GDM1 (cell line): ENCODE measurements around the gene TLE1.
"Not testable (repeated sequence)": the region's sequence is repeated elsewhere in the genome, so short reads cannot be mapped to it uniquely, and the experiment has no call there.

Experiments used
- DNase-seq: peaks from one replicate; lab custom pipeline; 2025; lab: John Stamatoyannopoulos, UW

The TLE1 gene

GRCh38 chr9:81599837-81600236 is 89.5 kb downstream of the TLE1 start:
- no peak for DNase-seq

- DNase-seq, result no peak
These were observed 90.5 kb downstream of the TLE1 start for GRCh38 chr9:81598811-81599210.

- no peak for DNase-seq
These were observed 91.2 kb downstream of the TLE1 start for GRCh38 chr9:81598123-81598497.

GRCh38 chr9:81597419-81598122 is 91.8 kb downstream of the TLE1 start:
- no peak for DNase-seq

GRCh38 chr9:81596679-81597418 is 92.5 kb downstream of the TLE1 start:
- no peak for DNase-seq

- DNase-seq, result no peak
These were observed 93.3 kb downstream of the TLE1 start for GRCh38 chr9:81595887-81596543.

DNA sequence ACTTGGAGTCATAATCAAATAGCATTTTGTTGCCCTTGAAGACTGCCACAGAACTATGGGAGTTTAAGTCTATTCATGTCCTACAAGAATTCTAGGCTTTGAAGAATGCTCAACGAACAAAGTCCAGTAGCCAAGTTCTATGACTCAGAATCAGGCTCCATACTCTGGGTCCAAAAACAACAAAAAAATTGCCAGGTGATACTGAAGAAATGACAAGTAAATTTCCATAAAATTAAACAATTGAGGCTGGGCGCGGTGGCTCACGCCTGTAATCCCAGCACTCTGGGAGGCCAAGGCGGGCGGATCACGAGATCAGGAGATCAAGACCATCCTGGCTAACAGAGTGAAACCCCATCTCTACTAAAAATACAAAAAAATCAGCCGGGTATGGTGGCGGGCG is 94.1 kb downstream of the TLE1 start:
- not testable (repeated sequence) for DNase-seq

- no peak for DNase-seq
These were observed 94.9 kb downstream of the TLE1 start for GRCh38 chr9:81594415-81594814.

GRCh38 chr9:81592887-81593266 is 96.5 kb downstream of the TLE1 start:
- DNase-seq, result no peak

- DNase-seq, result no peak
These were observed 97.6 kb downstream of the TLE1 start for GRCh38 chr9:81591791-81592190.

- no peak for DNase-seq
These were observed 98.7 kb downstream of the TLE1 start for GRCh38 chr9:81590688-81591087.

DNA sequence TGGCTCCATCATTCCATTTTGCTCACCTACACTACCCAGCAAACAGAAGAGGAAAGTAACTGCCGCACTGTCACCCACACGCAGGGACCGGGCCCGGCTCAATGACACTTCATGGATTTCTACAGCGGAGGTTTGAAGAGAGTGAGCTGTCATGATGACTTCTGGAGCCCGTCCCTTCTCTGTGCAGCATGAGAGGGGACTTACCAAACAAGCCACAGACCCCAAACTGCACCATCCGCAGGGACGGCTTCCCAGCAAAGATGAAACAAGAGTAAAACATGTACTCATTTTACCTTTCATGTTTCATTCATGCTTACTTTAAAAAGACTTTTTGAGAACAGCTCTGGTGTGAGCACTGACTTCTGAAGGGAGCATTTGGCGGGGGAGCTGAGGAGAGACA is 99.5 kb downstream of the TLE1 start:
- DNase-seq, result no peak

- no peak for DNase-seq
These were observed 100.0 kb downstream of the TLE1 start for GRCh38 chr9:81589392-81589791.

DNA sequence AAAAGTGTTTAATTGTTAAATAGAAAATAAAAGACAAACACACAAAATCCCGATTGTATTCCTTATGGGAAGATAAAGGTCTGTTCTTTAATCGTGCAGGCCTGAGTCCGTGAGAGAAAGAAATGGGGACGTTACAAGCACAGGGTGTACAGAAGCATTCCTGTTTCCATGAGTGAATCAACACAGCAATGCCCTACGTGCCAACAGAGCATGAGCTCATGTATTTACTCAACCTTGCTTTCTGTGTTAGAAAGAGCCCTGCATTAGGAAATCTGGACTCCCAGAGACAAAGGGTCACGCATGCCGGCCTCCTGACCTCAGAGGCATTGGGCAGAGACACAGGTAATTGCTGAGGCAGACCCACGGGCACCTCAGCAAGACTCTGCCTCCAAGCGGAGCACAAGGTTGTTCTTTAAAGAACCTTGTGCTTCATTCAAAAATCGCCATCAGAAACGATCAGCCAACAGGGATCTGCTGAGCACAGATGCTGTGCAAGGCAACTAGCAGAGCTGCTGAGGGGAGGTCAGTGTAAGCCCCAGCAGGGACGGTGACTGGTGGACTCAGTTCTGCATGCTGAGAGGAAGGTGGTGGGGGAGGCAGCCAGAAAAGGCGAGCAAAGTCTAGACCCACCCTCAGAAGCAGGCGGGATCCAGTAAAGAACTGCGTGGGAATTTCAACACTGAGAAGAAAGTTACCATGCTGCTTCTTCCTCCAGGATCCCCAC is 101.0 kb downstream of the TLE1 start:
- no peak for DNase-seq

DNA sequence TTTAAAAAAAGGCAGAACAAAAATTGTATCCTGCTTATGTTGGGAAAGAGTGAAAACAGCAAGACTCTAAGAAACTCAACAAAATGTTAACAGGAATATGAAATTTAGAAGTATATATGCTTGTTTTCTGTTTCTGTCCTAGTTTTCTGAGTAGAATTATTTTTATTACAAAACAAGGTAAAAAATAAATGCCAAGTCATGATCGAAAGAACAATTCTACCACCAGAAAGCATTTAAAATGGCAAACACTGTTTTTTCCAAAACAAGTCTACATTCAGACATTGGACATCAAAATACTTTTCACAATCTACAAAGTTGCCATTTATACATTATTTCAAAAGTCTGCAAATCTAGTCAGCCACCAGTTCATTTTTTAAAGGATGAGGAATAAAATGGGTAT is 102.6 kb downstream of the TLE1 start:
- DNase-seq, result no peak

- no peak for DNase-seq
These were observed 104.1 kb downstream of the TLE1 start for GRCh38 chr9:81585191-81585763.

DNA sequence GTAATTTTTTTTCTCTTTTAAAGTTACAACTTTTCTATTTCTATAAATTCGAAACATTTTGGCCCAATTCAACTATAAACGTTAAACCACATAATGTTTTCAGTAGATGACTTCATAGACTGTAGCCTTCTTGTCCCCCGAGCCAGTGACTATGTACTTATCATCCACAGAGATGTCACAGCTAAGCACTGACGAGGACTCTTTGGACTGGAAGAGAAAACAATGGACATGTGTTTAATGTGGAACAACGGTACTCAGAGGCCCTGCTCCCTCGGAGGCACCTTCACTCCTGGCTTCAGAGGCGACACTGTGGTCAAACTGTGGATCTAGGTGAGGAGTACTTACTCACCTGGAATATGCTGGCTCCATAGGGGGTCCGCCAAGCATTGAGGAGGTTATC is 105.2 kb downstream of the TLE1 start:
- no peak for DNase-seq

DNA sequence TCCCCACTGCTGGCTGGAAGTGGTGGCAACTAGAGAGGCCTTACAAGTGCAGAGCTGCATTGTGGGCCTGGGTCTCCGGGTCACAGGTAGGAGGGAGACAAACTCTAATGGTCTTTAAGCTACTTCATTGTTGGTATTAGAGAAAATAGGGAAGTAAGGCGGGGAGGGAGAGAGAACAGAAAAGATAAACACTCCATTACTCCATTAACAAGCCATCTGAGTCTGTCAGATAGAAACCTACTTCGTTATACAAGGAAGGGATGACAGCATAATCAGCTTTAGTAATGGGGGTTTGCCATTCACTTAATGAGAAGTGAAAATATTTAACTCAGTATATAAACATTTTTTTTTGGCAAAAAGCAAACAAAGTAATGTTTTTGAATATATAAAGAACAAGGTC is 107.4 kb downstream of the TLE1 start:
- DNase-seq, result no peak

DNA sequence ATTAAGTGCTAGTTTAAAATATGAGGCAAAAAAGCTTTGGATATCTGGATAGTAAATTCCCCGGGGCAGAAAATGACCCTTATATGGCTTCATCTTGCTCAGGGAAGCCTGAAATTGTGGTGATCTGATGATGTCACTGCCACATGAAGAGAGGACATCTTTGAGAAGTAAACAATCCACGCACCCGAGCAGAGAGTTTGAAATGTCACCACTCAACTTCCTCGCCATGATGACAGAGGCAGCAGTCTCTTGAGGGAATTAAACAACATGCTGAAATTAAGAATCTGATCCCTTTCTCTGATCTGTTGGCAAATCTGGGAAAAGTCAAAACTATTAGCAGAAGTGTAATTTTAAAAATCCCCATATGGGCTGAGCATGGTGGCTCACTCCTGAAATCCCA is 110.0 kb downstream of the TLE1 start:
- no peak for DNase-seq

- no peak for DNase-seq
These were observed 110.7 kb downstream of the TLE1 start for GRCh38 chr9:81578606-81579005.

DNA sequence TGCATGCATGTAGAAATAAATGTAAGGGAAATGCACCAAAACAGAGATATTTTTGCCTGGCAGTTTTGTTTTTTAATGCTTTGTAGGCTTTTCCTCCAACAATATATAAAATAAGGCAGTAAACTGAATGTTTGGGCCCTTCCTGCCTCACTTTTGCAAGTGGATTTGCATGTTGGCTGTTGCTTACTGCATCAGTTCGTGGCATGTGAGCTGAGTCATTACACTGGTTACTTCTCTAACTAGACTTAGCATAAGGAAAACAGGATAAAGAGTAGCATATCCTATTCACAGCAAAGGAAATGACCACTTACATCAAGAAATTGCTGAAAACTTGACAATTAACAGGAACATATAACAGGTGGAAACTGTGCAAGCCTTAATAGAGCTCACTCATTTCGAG is 113.4 kb downstream of the TLE1 start:
- DNase-seq, result no peak

DNA sequence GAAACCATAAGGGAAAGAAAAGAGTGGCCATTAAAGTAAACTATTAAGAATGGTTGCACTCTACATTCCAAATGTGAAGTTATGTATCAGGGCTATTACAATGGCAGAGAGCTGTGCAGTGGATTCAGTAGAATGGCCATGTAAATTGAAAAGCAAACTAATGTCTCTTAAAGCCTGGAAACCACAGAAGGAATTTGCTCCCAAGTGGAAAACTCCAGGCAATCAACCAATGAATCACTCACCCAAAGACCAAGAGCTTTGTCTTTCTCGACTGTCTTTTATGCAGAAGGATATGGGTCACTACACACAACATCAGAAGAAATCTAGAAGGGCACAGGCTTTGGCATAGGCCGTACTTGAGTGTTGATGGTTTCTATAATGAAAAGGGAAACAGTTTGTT is 114.9 kb downstream of the TLE1 start:
- DNase-seq, result no peak
